Vagina (tissue), 2 donors: ENCODE measurements around the gene SPATA6L.
"Not testable (repeated sequence)": the region's sequence is repeated elsewhere in the genome, so short reads cannot be mapped to it uniquely, and the experiment has no call there.

Source experiments
- POLR2AphosphoS5 ChIP-seq, 2 donors: sonication (generic); formaldehyde crosslinking; IDR thresholded peaks; one replicate each; pipeline ENCODE4 v1.9.0; 2017; ENCODE audit warnings: antibody characterized with exemption in 2 of 2, mild to moderate bottlenecking in 2 of 2, low read depth in 1 of 2; ENCODE audit not compliant: insufficient read depth in 1 of 2
- TF ChIP-seq, protein P1 (sequence below), 3 experiments: fragments of 450-650 bp in 2 of 3; fragments of 200-600 bp in 1 of 3; sonication (generic) in 1 of 3; IDR thresholded peaks; one replicate each; pipeline ENCODE4 v1.5.1; 2017 to 2019; ENCODE audit warnings: antibody characterized with exemption in 3 of 3, mild to moderate bottlenecking in 2 of 3, moderate library complexity in 2 of 3

DNA sequence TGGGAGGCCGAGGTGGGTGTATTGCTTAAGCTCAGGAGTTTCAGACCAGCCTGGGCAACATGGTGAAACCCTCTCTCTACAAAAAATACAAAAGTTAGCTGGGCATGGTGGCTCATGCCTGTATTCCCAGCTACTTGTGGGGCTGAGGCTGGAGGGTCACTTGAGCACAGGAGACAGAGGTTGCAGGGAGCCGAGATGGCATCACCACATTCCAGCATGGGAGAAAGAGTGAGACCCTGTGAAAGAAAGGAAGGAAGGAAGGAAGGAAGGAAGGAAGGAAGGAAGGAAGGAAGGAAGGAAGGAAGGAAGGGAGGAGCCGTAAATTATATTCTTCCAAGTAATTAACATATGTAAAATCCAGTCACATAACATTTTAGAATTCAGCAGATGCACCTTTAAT lies 10.1 kb downstream of the SPATA6L start:
- not testable (repeated sequence) for TF ChIP-seq POLR2AphosphoS5 (IDR thresholded peaks at IDR 0.05; ENCODE audit: insufficient read depth in 1 of 2, low read depth in 1 of 2)
- TF ChIP-seq, protein P1, sequence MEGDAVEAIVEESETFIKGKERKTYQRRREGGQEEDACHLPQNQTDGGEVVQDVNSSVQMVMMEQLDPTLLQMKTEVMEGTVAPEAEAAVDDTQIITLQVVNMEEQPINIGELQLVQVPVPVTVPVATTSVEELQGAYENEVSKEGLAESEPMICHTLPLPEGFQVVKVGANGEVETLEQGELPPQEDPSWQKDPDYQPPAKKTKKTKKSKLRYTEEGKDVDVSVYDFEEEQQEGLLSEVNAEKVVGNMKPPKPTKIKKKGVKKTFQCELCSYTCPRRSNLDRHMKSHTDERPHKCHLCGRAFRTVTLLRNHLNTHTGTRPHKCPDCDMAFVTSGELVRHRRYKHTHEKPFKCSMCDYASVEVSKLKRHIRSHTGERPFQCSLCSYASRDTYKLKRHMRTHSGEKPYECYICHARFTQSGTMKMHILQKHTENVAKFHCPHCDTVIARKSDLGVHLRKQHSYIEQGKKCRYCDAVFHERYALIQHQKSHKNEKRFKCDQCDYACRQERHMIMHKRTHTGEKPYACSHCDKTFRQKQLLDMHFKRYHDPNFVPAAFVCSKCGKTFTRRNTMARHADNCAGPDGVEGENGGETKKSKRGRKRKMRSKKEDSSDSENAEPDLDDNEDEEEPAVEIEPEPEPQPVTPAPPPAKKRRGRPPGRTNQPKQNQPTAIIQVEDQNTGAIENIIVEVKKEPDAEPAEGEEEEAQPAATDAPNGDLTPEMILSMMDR (IDR thresholded peaks at IDR 0.05), result not testable (repeated sequence)
